GM13976 (cell line): Measurements from ENCODE around the gene TWSG1.
"Not testable (repeated sequence)": the region's sequence is repeated elsewhere in the genome, so short reads cannot be mapped to it uniquely, and the experiment has no call there.

ENCODE experiments used
- DNase-seq: peaks from one replicate; pipeline ENCODE4 v3.0.0; 2012; ENCODE audit warnings: low spot score
- in situ Hi-C: fragments of 300-500 bp; cut with MboI; formaldehyde crosslinking; loops from one replicate; pipeline ENCODE4 v1.12.0; 2022; ENCODE audit warnings: low sequenced_read_pairs, mixed read lengths, inconsistent platforms; ENCODE audit not compliant: unreplicated experiment
- TF ChIP-seq, protein P1 (sequence below): IDR thresholded peaks from 2 replicates; pipeline ENCODE4 v1.5.1; 2012; ENCODE audit warnings: borderline replicate concordance, mild to moderate bottlenecking; ENCODE audit not compliant: insufficient read depth; ENCODE audit errors: extremely low read depth, missing control alignments, control extremely low read depth

The TWSG1 gene

GRCh38 chr18:9422816-9423519 is 88.4 kb downstream of the TWSG1 start:
- DNase-seq: no peak
- in situ Hi-C loops: no loop called here
- TF ChIP-seq, protein P1, sequence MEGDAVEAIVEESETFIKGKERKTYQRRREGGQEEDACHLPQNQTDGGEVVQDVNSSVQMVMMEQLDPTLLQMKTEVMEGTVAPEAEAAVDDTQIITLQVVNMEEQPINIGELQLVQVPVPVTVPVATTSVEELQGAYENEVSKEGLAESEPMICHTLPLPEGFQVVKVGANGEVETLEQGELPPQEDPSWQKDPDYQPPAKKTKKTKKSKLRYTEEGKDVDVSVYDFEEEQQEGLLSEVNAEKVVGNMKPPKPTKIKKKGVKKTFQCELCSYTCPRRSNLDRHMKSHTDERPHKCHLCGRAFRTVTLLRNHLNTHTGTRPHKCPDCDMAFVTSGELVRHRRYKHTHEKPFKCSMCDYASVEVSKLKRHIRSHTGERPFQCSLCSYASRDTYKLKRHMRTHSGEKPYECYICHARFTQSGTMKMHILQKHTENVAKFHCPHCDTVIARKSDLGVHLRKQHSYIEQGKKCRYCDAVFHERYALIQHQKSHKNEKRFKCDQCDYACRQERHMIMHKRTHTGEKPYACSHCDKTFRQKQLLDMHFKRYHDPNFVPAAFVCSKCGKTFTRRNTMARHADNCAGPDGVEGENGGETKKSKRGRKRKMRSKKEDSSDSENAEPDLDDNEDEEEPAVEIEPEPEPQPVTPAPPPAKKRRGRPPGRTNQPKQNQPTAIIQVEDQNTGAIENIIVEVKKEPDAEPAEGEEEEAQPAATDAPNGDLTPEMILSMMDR: no peak

GRCh38 chr18:9423648-9424047 is 89.1 kb downstream of the TWSG1 start:
- DNase-seq, in situ Hi-C loops: not testable (repeated sequence)

- DNase-seq, in situ Hi-C loops: not testable (repeated sequence)
Observed at GRCh38 chr18:9424235-9424634, 89.7 kb downstream of the TWSG1 start.

DNA sequence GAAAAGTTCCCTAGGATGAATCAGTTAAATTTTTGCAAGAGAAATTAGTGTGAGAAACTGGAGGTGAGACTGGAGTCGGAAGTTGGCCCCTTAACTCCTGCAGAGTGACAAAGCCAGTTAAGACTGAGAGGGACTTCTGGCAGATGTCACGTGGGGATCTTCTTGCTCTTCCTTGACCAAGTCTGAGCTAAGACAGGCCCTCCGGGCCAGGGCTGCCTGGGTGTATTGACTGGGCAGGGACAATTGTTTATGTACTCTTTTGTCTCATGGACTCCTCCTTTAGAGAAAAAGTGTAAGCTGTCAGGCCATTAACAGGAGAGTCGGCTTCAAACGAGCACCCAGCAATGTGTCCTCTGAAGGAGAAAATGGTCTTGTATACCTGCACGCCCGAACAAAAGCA is 92.2 kb downstream of the TWSG1 start:
- no peak for DNase-seq
- TF ChIP-seq, protein P1: no peak
- in situ Hi-C loops: no loop called here

DNA sequence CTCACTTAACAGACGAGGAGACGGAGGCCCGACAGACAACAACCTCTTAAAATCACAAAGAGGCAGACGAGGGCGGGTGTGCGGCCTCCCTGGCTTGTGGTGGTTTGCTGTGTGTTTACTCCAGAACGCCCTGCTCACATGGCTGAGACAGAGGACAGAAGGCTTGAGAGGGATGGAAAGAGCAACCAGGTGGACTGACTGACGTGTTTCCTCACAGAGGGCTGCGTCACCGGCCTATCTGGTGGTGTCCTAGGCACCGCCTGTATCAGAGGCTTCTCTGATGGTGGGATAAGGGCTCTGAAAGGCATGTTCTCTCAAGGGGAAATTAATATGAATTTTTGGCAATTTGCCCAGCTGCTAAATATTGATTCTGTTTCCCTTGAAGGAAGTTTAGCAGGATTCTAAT is 93.7 kb downstream of the TWSG1 start:
- in situ Hi-C loops: no loop called here
- TF ChIP-seq, protein P1: no peak
- no peak for DNase-seq

DNA sequence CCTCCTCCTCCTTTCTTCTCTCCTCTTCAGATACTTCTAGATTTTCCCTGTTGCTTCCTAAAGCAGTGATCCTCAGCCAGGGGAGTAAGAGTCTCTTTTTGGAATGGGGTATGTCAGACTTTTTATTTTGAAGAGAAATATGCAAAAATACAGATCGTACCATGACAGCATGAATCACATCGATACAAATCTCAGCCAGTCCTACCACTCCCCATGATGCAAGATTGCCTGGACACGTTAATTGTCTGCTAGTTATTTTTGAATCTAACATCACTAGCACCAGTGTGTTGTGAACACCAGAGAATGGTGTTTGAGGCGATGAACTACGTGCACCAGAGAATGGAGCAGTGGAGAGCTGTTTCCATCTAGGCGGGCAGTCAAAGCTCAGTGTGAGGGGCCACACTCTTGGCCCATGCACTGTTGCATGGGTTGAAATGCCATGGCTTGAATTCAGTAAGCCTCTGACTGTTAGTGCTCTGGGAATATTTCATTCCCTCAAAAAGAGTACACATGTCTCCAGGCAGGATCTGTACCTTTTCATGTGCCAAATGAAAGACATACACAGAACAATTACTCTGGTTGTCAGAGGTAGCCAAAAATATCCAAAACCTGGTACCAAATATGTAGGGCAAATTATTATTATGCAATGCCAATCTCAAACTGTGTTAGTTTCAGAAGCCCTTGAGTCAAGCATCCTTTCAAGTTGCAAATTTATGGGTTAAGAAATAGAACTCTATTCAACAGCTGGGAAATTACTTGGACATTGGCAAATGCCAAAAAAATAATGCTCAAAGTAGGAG is 94.5 kb downstream of the TWSG1 start:
- in situ Hi-C loops: no loop called here
- TF ChIP-seq, protein P1: no peak

DNA sequence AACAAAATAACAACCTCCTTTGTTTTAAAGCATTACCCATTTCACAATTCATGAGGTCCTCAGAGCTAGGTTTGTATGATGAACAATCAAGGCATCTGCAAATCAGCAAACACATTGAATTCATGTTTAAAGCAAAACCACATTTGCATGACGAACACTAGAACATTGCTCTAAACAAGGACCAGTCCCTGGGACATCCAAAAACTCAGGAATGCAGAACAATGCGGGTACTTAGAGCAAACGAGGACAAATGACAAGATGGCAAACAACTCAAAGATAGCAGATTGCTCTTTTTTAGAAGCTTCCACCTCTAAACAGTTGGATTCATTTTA is 95.1 kb downstream of the TWSG1 start:
- in situ Hi-C loops: no loop called here
- DNase-seq: no peak
- TF ChIP-seq, protein P1: no peak

More for the DNA sequence above, 94.5 kb downstream of the TWSG1 start:
- no peak for DNase-seq

DNA sequence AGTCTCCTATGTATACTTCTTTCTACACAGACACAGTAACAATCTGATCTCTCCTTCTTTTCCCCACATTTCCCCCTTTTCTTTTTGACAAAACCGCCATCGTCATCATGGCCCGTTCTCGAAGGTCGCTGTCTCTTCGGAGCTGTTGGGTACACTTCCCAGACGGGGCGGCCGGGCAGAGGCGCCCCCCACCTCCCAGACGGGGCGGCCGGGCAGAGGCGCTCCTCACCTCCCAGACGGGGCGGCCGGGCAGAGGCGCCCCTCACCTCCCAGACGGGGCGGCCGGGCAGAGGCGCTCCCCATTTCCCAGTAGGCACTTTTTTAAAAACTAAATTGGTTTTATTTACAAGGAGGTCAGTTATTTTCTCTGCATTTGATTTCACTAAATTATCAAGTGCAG is 95.7 kb downstream of the TWSG1 start:
- in situ Hi-C loops, DNase-seq: not testable (repeated sequence)
